GM12878 (cell line): ENCODE results near the gene SLC45A1. TPM values are rescaled to one million over a fixed set of nuclear protein-coding genes. Genes with fewer than 3 reads are reported as not detected.

Experiments used
- ATAC-seq: fragments of 200-7000 bp; cut with Tn5 transposase; 3 replicates; pipeline ENCODE4 v1.9.1; 2020; ENCODE audit warnings: mild to moderate bottlenecking, moderate library complexity
- BruUV-seq: library from RNA; stranded (reverse); fragments of 400-500 nt; replicated peaks from 2 replicates; lab custom pipeline; 2021; lab: Mats Ljungman, UMichigan
- CTCF ChIA-PET: fragments of 300-600 bp; sonication (Branson Sonifier 250); formaldehyde crosslinking; extraction: SDS; loops from one replicate; lab custom pipeline; 2021; ENCODE audit warnings: inconsistent platforms; lab: Yijun Ruan, JAX
- POLR2A ChIA-PET: fragments of 350-600 bp; formaldehyde crosslinking; extraction: SDS; loops from one replicate; lab custom pipeline; 2021; ENCODE audit warnings: inconsistent platforms; lab: Charles Lee
- RAD21 ChIA-PET: fragments of 300-600 bp; sonication (Branson Sonifier 250); formaldehyde crosslinking; loops from one replicate; lab custom pipeline; 2023; ENCODE audit warnings: antibody characterized with exemption; ENCODE audit not compliant: unreplicated experiment; lab: Charles Lee
- SMC1A ChIA-PET: fragments of 300-600 bp; sonication (Branson Sonifier 250); formaldehyde crosslinking; loops from one replicate; lab custom pipeline; 2023; ENCODE audit not compliant: unreplicated experiment, uncharacterized antibody; lab: Charles Lee
- DNase-seq: peaks from one replicate; pipeline ENCODE4 v3.0.0-alpha.2; 2011; ENCODE audit warnings: low read depth, low spot score
- FAIRE-seq: peaks from 3 replicates; lab custom pipeline; 2011; peaks lifted over from hg19 to GRCh38; lab: Jason Lieb, UNC
- H2AFZ ChIP-seq: 2 replicates; pipeline ENCODE4 v1.6.0; 2011; ENCODE audit warnings: low read depth, low read length, control low read depth; ENCODE audit not compliant: control insufficient read depth
- H3K27ac ChIP-seq: 2 replicates; pipeline ENCODE4 v1.5.1; 2011; ENCODE audit warnings: control low read depth; ENCODE audit not compliant: control insufficient read depth, insufficient read depth
- H3K27me3 ChIP-seq, 2 experiments: replicated peaks in 1 of 2; 2 replicates each; pipeline versions ENCODE4 v1.6.0 to v1.6.1; 2011; ENCODE audit warnings: low read length in 1 of 2; ENCODE audit not compliant: control insufficient read depth in 2 of 2, insufficient read depth in 2 of 2
- H3K36me3 ChIP-seq, 2 experiments: 2 replicates each; pipeline ENCODE4 v1.5.1; 2011; ENCODE audit warnings: low read length in 1 of 2; ENCODE audit not compliant: control insufficient read depth in 2 of 2, insufficient read depth in 2 of 2
- H3K4me1 ChIP-seq: 2 replicates; pipeline ENCODE4 v1.6.1; 2011; ENCODE audit warnings: mild to moderate bottlenecking, low read length, moderate library complexity, mixed read lengths; ENCODE audit not compliant: control insufficient read depth, insufficient read depth
- H3K4me2 ChIP-seq: 2 replicates; pipeline ENCODE4 v1.6.0; 2011; ENCODE audit warnings: control low read depth; ENCODE audit not compliant: control insufficient read depth, insufficient read depth
- H3K4me3 ChIP-seq: fragments of 200-600 bp; sonication (generic); 2 replicates; pipeline ENCODE4 v1.5.1; 2016
- H3K79me2 ChIP-seq: 2 replicates; pipeline ENCODE4 v1.6.0; 2011; ENCODE audit warnings: low read length; ENCODE audit not compliant: control insufficient read depth, insufficient read depth
- H3K9ac ChIP-seq: 2 replicates; pipeline ENCODE4 v1.8.0; 2011; ENCODE audit warnings: low read length, control low read depth, mixed read lengths; ENCODE audit not compliant: control insufficient read depth, insufficient read depth
- H3K9me3 ChIP-seq: replicated peaks from 3 replicates; pipeline ENCODE4 v1.5.1; 2011; ENCODE audit warnings: mild to moderate bottlenecking, low read length; ENCODE audit not compliant: control insufficient read depth, insufficient read depth
- H4K20me1 ChIP-seq: 2 replicates; pipeline ENCODE4 v1.6.0; 2011; ENCODE audit not compliant: control insufficient read depth, insufficient read depth
- CBX3 ChIP-seq: fragments of 200-600 bp; sonication (generic); IDR thresholded peaks from 2 replicates; pipeline ENCODE4 v1.6.1; 2016; ENCODE audit warnings: low read depth, borderline replicate concordance
- ESRRA ChIP-seq: IDR thresholded peaks from 2 replicates; pipeline ENCODE4 v1.6.1; 2012; ENCODE audit warnings: mild to moderate bottlenecking, low read length, improper control_type of control experiment
- KLF5 ChIP-seq: fragments of 450-650 bp; IDR thresholded peaks from 2 replicates; pipeline ENCODE4 v1.6.1; 2014; ENCODE audit warnings: mild to moderate bottlenecking; ENCODE audit not compliant: partially characterized antibody
- MTA3 ChIP-seq: IDR thresholded peaks from 2 replicates; pipeline ENCODE4 v1.6.1; 2012; ENCODE audit warnings: low read length, inconsistent platforms, borderline replicate concordance
- NFIC ChIP-seq: IDR thresholded peaks from 2 replicates; pipeline ENCODE4 v1.6.1; 2012; ENCODE audit warnings: low read depth, mild to moderate bottlenecking, inconsistent platforms, low read length, moderate library complexity
- POLR2A ChIP-seq: IDR thresholded peaks from 2 replicates; pipeline ENCODE4 v1.6.1; 2011; ENCODE audit warnings: low read depth, mild to moderate bottlenecking, low read length
- POU2F2 ChIP-seq: IDR thresholded peaks from 3 replicates; pipeline ENCODE4 v1.6.1; 2011; ENCODE audit warnings: low read depth, mild to moderate bottlenecking, low read length, borderline replicate concordance
- RFX5 ChIP-seq: IDR thresholded peaks from 2 replicates; pipeline ENCODE4 v1.6.1; 2011; ENCODE audit warnings: low read depth, low read length, improper control_type of control experiment
- TARDBP ChIP-seq: IDR thresholded peaks from 2 replicates; pipeline ENCODE4 v1.6.1; 2016; ENCODE audit warnings: borderline replicate concordance
- WGBS: methylation state at CpG from one replicate; pipeline ENCODE4 v1.1.6; 2016; ENCODE audit warnings: low lambda C conversion rate; ENCODE audit not compliant: insufficient replicate concordance, insufficient coverage; ENCODE audit errors: missing lambda C conversion rate; 5-methylcytosine and 5-hydroxymethylcytosine counted together
- in situ Hi-C: fragments of 300-500 bp; cut with MboI; formaldehyde crosslinking; loops from 9 replicates; pipeline ENCODE4 v1.14.3; 2018; ENCODE audit warnings: mixed read lengths
- intact Hi-C: fragments of 100-400 bp; cut with micrococcal nuclease; formaldehyde crosslinking; loops from one replicate; pipeline ENCODE4 v1.14.2; 2022; ENCODE audit not compliant: unreplicated experiment
- polyA plus RNA-seq, 11 experiments: library from polyadenylated mRNA; depleted of rRNA in 4 of 11; unstranded in 6 of 11; stranded (reverse) in 5 of 11; fragments of >200 nt; fragmentation: Nextera tagmentation in 4 of 11; fragmentation: Illumina TruSeq in 1 of 11; extraction: Ambion mirVana in 4 of 11; extraction: Trizol in 1 of 11; gene quantifications; 1 replicate in 1 of 11; 2 replicates in 10 of 11; pipeline versions ENCODE4 v1.2.1 to v1.2.3, GENCODE V29; 2011 to 2016; ENCODE audit warnings: inconsistent platforms in 2 of 11, missing spikeins in 2 of 11, low read depth in 1 of 11
- total RNA-seq, 4 experiments: library from RNA; depleted of rRNA in 3 of 4; stranded (reverse); fragments of >200 nt in 3 of 4; fragmentation: Illumina TruSeq in 1 of 4; extraction: Trizol in 1 of 4; gene quantifications; 2 replicates each; pipeline versions ENCODE4 v1.2.1 to v1.2.3, GENCODE V29; 2013 to 2021
- TF ChIP-seq, protein P1 (sequence below): fragments of 450-650 bp; IDR thresholded peaks from 2 replicates; pipeline ENCODE4 v1.6.1; 2016; ENCODE audit warnings: mild to moderate bottlenecking

Gene SLC45A1
- total and polyA plus RNA-seq, 10 of the 15 experiments (the other 5 are each of a cell fraction or from before 2014, with no cell fraction given): 0.07 to 0.23 (median 0.13) TPM; not detected in 6

GRCh38 chr1:8348047-8348776 is 30.3 kb downstream of the SLC45A1 start:
- no peak overlapping the region for H2AFZ ChIP-seq
- ChIA-PET RAD21 (interaction anchor here (0.5 to 3.1 kb wide), 4 partner anchors 330 to 358 kb away, joined by 3 to 20 read pairs (median 4); no protein-coding TSS in a partner anchor), CTCF (interaction anchor here (0.6 to 3.6 kb wide), 8 partner anchors 10 to 416 kb away, joined by 3 to 76 read pairs (median 10); no protein-coding TSS in a partner anchor), SMC1A (interaction anchor here (1.3 to 3.9 kb wide), 3 partner anchors 331 to 333 kb away, joined by 8 to 16 read pairs (median 9); no protein-coding TSS in a partner anchor), POLR2A (no interaction called here)
- in situ Hi-C loops: loop anchor here (10.0 kb wide), 1 partner anchor 333 kb away; no protein-coding TSS in a partner anchor
- ATAC-seq (no peak), FAIRE-seq (no peak), DNase-seq (no peak)
- no TSS peak for BruUV-seq
- no peak overlapping the region for H3K27ac ChIP-seq
- no peak overlapping the region for H3K4me2 ChIP-seq
- no peaks in the 10 kb centered on the region for H3K27me3 ChIP-seq
- intact Hi-C loops: loop anchor here (2.0 to 10.0 kb wide), 2 partner anchors 365 to 683 kb away; no protein-coding TSS in a partner anchor
- peaks cover 0 to under 1% of the 10 kb centered on the region in 2 experiments; a peak in 1 of 4 replicates for H3K36me3 ChIP-seq
- no peak overlapping the region for H3K9ac ChIP-seq
- no peaks in the 10 kb centered on the region for H3K9me3 ChIP-seq
- H4K20me1 ChIP-seq: no peaks in the 10 kb centered on the region
- WGBS: 73% methylated on average over 20 of the region's 21 CpGs
- no peaks in the 10 kb centered on the region for H3K4me1 ChIP-seq
- H3K4me3 ChIP-seq: no peak overlapping the region
- TF ChIP-seq RFX5 (no peak), POU2F2 (no peak), CBX3 (no peak), KLF5 (no peak), ESRRA (no peak), POLR2A (no peak), NFIC (no peak), TARDBP (no peak), MTA3 (no peak)
- TF ChIP-seq, protein P1, sequence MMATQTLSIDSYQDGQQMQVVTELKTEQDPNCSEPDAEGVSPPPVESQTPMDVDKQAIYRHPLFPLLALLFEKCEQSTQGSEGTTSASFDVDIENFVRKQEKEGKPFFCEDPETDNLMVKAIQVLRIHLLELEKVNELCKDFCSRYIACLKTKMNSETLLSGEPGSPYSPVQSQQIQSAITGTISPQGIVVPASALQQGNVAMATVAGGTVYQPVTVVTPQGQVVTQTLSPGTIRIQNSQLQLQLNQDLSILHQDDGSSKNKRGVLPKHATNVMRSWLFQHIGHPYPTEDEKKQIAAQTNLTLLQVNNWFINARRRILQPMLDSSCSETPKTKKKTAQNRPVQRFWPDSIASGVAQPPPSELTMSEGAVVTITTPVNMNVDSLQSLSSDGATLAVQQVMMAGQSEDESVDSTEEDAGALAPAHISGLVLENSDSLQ: no peak
- no peaks in the 10 kb centered on the region for H3K79me2 ChIP-seq
